ENCODE data around the gene NEDD4L.

NEDD4L gene

DNA sequence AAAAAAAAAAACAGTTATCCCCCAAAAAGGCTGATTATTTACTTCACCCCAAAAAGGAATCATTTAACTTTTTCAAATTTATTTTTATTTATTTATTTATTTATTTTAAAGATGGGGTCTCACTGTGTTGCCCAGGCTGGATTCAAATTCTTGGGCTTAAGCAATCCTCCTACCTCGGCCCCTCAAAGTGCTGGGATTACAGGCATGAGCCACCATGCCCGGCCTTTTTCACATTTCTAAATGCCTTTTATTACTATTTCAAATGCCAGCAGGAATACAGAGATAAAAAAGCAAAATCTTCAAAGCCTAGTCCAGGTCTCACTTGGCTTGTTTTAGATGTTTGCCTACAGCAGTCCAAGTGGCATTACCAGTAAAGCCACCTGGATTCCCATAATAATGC, 345.7 kb downstream of the NEDD4L start:
- DNase-seq, result no peak

DNA sequence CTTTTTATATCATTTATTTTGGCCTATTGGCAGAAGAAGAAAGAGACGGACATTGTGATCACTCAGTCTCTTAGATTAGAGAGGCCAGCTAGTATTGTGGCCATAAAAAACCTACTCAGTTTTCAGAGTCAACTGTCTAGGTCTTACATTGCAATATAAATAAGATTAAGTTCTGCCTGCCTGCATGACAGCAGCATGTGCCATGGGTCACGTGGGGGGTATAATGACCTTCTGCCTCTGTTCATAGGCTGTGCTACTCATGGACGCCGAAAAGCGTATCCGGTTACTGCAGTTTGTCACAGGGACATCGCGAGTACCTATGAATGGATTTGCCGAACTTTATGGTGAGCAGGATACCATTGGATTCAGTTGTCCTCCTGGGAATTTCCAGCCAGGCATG, 346.4 kb downstream of the NEDD4L start:
- no peak for DNase-seq

DNA sequence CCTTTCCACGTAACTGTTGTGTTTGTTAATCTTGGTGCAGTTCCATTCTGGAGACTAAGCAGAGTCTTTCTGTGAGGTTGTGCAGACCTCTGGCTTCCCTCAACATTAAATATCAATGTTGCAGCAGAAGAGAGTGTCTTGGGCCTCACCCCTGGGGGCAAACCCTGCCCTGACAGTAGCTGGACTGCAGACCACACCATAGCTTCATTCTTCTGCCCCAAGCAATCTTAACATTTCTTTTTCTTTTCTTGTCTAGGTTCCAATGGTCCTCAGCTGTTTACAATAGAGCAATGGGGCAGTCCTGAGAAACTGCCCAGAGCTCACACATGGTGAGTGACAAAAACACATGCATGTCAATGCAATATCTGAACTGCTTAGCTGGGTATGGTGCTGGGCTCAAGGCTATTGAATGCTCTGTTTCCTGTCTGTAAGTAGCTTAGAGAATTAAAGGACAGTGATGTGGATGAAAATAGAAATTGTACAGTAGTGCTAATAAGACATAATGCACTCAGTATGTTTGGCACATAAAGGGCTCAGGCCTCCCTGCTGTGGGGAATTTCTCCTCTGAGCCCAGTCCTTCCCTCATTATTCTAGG, 347.3 kb downstream of the NEDD4L start:
- no peak for DNase-seq

DNA sequence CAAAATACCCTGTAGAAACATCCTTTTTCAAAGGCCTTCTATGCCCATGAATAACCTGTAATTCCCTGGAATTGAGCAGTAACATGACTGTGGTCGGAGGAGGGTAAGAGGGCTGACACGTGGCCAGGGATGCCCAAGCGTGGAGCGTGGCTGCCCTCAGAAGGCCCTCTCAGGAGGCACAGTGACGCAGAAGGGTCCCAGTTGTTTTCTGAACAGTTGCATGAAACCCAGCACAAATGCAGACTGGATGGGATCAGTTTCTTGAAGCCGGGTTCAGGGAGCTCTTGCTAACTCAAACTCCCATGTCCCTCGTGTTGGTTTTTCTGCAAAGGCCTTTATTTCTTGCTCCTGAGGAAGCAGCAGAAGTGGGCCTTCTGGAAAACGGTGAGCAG, 347.9 kb downstream of the NEDD4L start:
- DNase-seq, result no peak

DNA sequence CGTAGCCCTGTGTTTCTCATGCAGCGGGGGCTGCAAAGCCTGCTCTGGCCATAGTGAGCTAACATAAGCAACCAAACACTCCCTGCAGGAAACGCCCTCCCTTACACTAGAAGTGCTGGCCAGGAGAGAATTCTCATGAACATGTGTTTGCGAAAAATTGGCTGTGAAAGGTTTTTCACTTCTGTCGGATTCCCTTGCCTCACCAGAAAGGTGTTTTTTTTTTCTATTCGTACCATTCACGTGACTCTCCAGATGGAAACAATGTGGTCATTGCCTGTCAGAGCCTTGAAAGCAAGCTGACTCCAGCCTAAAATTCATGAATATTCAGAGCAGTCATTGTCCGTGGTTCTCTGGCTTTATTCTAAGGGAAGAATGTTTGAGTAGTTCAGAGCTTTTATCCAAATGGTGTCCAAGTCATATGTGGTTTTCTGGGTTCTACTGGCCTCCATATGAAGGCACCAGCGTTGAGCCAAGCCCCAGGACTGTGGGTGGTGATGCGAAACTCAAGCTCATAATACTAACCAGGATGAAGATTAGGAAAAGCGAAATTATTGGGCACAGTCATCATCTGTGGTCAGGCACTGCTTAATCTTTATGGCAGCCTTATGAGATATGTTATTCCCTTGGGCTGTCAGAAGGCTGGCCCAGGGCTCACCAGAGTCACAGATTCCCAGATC, 348.4 kb downstream of the NEDD4L start:
- no peak for DNase-seq

DNA sequence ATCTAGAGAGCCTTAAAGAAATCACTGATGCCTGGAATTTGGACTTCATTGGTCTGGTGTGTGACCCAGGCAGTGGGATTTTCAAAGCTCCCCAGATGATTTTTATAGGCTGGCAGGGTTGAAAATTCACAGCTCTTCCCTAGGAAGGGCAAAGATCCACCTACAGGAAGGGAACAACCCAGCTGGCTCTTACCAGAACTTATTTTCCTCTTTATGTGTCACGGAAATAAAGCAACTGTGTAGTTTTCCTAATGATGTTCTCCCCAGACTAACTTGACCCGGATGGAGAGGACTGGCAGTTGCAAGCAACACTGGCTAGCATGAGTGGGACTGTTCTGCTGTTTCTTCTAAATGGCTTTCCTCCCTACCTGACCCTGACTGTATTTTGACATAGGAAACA, 349.3 kb downstream of the NEDD4L start:
- no peak for DNase-seq

DNA sequence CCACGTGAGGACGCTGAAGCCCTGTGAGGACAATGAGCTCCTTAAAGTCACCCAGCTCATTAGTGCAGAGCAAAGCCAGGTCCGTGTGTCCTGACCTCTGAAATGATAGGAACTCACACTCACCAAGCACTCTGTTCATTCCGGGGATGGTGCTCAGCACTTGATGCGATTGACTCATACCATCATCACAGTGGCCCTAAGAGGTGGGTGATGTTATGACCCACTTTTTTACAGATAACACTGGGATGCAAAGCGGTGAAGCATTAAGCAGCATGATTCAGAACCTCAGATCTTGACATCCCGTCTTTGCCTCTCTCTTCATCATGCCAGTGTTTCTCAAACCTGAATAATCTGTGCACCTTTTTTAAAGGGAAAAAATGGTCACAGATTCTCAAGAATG, 350.0 kb downstream of the NEDD4L start:
- DNase-seq, result no peak

DNA sequence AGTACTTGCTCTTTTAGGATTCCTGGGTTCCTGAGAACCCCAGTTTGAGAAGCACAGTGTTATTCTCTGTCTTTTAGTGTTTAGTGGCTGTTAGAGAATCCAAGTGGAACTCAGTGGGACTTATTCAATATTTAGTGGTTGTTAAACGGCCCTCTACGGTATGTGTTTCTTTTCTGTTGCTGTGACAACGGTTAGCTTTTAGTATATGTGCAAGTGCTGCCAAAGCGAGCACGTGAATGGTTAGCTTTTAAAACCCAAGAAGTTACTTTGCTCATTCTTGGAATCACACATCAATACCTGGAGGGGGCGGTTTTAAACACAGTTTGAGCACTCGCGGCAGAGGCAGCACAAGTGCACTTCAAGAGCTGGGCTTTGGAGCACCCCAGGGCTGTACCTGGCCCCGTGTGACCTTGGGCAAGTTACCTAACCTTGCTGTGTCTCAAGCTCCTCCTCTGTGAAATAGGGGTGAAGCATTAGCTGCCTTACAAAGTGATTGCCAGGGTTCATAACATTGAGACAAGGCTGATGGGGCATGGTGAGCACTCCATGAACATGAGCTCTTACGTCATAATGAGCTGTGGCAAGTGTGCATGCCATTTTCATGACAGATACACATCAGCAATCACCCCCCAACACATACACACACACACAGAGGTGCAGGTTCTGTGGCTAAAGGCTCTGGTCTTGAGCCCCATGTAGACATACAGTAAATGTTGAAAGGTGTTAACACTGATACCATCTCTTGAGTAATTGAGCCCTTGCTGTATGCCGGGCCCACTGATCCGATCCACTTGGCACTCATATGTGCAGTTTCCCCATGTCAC, 350.8 kb downstream of the NEDD4L start:
- no peak for DNase-seq

DNA sequence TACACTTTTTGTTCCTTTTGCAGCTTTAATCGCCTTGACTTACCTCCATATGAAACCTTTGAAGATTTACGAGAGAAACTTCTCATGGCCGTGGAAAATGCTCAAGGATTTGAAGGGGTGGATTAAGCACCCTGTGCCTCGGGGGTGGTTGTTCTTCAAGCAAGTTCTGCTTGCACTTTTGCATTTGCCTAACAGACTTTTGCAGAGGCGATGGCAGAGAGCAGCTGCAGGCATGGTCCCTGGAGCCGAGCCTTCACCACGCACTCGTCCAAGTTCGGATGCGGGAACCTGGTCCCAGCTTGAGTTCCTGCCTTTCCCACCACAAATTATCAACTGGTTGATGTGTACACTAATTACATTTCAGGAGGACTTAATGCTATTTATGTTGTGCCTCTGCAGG, 352.1 kb downstream of the NEDD4L start:
- no peak for DNase-seq

DNA sequence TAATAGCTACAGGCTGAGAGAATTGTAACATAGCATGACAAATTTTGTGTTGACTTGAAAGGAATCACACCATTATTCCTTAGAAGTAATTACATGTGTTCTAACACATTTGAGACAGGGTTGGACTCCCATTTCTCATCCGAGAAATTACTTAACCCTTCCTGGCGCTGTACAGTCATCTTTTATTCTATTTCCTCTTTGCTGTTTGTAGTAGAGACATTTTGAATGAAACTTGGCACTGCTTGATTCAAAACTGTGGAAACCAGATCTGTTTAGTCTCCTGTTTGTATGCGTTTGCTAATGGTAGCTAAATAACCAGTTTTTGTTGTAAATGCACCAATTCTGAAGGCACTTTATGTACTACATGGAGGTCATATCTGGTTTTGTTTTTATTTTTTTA, 352.9 kb downstream of the NEDD4L start:
- DNase-seq, result no peak

DNA sequence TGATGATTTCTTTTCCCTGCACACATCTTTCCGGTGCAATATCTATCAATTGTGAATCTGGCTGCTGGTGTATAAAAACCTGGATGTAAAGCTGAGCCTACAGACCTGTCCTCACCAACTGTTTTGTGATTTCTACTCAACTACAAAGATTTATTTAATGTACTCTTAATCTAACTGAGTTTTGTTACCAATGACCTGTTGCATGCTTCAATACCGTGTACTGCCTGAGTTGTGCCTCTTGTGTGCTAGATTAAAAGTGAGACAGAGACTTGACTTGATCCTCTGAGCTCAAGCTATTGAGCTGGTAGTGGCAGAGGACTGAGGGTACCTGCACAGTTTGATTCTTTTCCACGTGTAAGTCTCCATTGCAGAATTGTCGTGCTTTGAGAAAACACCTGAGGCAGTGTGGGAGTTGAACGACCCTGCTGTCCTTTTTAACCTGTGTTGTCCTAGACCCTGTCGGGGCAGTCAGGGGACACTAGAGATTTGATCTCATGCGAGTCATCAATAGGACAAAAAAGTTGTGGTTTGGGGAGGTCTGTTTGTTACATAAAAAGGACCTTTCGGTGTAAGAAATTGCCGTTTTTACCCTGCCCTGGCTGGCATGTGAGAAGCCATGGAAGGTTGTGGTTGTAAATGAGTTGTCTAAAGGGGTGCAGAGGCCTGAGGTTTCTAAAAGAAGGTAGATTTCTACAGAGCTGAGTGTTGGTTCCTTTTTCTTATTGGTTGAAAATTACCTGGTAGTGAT, 353.5 kb downstream of the NEDD4L start:
- no peak for DNase-seq

DNA sequence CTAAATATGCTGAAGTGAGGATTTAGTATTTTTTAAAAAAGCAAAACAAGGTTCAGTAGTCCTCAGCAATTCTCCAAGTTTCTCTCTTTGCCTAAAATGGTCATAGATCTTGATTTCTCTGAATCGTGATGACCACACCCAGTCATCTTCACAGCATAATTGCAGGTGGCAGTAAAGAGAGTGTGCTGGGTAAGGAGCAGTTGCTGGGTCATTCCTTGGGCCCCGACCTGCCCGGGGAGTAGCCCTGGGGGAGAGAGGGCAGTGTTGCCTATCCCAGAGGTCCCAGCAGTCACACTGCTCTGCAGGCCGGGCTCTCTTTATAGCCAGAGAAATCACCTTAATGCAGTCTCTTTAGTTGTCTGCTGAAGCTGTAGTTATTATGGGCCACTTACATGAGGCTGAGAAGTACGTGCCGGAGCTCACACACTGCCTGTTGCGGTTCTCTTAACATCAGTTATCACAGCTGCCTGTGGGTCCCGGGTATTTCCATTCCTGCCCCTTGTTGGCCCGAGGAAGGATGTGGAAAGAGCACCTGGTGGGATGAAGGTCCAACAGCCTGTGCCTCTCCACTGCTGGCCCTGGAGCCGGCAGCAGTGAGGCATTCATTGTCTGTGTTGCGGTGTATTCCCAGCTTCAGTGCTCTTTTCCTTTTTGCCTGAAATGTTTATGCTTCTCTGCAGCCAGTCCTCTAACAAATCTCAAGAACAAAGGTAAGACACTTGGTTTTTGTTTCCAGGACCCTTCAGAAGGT, 354.8 kb downstream of the NEDD4L start:
- no peak for DNase-seq

DNA sequence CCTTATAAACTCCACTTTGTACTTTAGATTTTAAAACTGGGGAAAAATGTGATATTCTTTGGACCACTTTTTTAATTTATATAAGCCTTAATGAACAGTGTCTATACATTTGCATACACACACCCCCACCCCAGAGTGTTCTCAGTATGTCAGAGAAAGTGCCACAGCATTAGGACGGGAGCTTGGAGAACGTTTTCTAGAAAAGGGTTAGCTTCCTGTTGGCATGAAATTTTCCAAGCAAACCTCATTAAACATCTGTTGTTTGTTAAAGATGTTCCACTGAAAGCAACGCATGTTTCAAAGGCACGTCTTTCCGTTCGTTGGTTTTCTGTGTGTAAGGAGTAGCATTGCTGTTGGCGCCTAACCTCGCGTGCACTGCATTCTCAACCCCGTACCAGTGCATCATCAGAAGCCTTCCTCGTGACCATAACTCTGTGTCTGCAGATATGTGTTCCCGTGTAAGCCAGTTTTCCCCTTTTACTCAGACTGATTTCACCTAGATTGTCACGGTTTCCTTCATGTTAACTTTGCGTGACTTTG, 356.4 kb downstream of the NEDD4L start:
- DNase-seq, result no peak

DNA sequence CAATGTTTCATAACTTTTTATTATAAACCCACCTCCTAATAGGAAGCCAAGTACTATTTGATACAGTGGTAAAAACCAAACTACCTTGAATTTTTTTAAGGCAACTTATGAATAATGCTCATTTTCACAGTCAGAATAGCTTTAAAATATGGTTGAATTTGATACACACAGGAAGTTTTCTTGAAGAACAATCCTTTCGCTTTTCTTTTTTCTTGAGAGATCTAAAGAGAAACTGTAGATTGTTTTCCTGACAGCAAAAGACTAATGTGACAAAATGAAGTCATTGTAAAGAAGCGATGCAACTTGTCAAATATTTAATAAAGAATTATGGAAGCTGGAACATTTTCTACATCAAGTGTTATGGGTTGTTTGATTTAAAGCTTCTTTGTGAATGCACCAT, 357.2 kb downstream of the NEDD4L start:
- DNase-seq, result no peak

DNA sequence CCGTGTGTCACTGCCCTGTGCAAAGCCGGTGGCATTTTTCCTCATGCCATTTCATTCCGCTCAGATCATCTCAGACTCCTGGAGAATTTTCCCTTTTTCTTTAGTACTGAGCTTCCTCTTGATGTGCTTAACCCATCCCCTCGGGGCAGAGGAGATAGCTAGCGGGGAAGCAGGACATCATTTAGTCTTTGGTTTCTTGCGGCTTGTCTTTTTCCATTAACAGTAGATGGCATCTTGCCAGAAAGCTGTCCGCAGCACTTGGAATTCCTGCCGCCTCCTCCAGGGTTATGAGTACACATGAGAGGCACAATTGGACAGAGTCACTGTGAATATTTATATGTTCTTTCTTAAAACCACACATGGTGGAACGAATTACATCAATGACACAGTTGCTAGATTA, 358.2 kb downstream of the NEDD4L start:
- DNase-seq, result no peak

DNA sequence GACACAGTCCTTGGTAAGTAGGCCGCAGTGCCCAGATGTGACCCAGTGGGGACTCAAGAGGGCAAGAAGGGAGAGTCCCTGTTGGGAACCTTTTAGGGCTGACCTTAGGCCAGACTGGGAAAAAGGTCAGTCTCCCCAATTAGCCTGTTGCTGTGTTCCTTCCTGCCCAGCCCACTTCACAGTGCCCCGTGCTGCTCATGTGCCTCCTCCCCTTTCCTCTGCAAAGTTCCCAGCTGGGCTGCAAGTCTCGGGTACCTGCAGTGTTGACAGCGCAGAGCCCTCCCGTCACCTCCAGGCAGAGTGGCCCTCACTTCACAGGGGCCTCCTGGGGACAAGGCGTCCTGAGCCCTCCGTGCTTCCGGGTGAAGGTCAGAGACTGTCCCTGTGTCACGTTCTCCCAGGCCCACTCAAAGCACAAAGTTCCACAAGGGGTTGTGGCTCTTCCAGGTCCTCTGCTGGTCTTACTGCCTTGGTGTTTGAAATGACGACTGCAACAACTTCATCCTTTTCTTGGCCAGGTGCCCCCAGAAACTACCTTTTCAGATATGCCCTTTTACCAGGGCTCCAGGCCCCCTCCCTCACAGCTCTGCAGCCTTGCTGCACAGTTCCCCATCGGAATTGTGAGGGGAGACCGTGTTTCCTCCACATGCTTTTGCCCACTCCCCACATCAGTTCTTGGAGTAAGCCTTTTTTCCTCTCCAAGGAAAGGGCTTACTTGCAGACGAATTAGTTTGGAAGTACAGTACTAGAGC, 359.1 kb downstream of the NEDD4L start:
- no peak for DNase-seq

DNA sequence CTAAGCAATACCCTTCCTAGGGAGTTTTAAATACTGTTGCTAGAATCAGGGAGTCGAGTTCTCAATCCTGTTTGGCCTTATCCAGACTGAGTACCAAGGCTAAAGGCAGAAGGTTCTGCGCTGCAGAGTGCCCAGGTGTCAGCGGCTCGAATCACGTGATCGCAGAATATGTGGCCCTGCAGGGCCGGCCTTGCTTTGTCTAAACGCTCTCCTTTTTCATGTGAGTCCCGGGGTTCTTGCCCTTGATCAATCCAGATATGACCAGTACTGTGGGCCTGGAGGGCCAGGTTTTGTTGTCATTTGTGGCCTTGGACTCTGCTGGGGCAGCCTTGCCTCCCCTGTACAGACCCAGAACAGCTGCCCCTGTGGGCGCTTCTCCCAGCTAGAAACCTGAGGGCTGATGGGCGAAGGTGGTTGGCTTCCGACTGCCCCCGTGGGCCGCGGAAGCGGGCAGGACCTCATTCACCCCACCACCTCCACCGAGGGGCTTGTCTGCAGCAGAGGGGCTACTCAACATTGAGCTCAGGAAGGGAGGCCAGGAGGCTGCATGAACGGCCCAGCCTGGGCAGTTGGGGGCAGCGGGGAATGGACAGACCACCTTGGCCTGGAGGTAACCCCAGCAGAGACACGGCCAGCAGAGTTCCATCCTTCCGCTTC, 359.9 kb downstream of the NEDD4L start:
- no peak for DNase-seq

DNA sequence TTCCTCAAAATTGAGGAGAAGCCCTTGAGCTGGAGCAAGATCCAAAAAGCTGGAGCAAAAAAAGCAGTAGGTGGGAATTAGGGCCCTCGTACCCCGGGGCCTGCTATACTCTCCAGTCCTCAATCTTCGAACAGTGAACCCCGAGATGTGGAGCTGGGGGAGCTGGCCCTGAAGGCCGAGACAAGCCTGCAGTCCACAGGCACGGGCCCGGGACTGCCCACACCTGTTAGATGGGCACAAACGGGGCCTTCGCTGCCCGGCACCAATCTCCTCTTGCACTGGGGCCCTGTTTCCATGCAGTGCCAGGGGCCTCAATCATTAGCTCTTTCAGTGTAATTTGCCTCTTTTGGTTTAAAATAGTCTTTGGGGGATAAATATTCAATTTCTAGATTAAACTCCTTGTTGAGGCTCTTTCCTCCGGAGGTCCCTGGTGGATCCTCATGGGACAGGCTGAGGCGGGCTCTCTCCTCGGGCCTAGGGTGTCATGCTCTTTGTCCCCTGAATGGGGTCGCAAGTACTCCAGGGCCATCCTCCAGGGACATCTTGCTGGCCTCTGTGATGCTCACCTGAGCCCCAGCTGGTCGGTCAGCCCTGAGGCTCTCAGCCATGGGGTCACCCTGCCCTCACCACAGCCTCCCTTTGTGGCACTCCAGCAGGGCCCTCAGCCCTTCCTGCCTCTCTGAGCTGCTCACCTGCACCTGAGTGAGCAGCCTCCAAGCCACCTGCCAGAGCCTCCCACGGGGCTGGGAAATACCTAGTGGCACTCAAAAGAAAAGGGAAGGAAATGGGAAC, 361.3 kb downstream of the NEDD4L start:
- no peak for DNase-seq

DNA sequence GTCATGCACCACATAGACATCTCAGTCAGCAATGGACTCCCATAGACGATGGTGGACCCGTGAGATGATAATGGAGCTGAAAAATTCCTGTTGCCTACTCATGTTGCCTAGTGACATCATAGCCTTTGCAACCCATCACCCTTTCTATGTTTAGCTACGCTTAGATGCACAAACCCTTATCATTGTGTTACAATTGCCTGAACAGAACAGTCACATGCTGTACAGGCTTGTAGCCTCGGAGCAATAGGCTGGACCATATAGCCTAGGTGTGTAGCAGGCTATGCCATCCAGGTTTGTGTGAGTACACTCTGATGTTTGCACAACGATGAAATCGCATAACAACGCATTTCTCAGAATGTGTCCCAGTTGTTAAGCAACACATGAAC, 363.2 kb downstream of the NEDD4L start:
- DNase-seq, result no peak

DNA sequence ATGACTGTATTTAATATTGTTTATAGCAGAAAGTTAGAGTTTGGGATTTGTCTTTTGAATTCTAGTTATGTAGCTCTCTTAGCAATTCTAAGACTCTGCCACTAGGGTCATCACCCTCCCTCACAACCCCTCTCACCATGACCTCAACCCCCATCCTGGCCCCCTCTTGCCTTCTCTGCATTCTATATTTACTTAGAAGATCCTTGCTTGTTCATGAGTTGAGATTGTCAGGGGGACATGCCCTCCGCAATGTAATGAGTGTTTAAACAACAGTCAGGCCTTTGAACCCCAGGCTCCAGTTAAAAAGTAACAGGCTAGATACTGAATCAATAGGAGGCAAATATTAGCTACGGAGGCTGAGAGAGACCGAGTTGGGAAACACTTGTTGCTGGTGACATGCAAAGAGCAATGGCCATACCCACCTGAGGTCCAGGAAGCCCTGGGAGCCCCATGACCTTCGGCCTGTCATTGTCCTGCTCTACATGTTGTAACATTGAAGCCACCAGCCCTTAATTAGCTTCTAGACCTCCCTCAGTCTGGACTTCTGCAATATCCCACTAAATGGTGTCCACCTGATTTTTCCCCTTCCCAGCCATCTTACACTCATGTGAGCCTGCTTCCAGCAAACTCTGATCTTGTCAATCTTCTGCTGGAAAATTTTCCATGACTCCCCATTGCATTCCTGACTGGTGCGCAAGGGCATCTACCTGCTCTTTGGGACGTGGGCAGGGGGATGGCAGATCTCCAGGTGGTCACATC, 363.8 kb downstream of the NEDD4L start:
- DNase-seq, result no peak
